Upper lobe of left lung (tissue), 6 donors: ENCODE measurements around the gene CRYBG1. TPM values are rescaled to one million over a fixed set of nuclear protein-coding genes. Genes with fewer than 3 reads are reported as not detected.

Experiments
- ATAC-seq, 2 donors: fragments of 200-7000 bp; cut with Tn5 transposase; one replicate each; pipeline ENCODE4 v1.9.1; 2022; ENCODE audit warnings: mild to moderate bottlenecking in 2 of 2, moderate library complexity in 2 of 2; ENCODE audit not compliant: low FRiP score in 2 of 2
- DNase-seq, 2 donors: peaks; one replicate each; pipeline ENCODE4 v3.0.0-alpha.2; 2019 to 2020
- H3K27ac ChIP-seq, 4 donors: fragments of 200-600 bp; sonication (generic); one replicate each; pipeline ENCODE4 v1.5.1; 2016 to 2019
- H3K27me3 ChIP-seq, 4 donors: fragments of 200-600 bp; sonication (generic); one replicate each; pipeline ENCODE4 v1.5.1; 2017 to 2019
- H3K36me3 ChIP-seq, 4 donors: fragments of 200-600 bp; sonication (generic); one replicate each; pipeline ENCODE4 v1.5.1; 2016 to 2019
- H3K4me1 ChIP-seq, 4 donors: fragments of 200-600 bp; sonication (generic); one replicate each; pipeline ENCODE4 v1.5.1; 2018 to 2019
- H3K4me3 ChIP-seq, 4 donors: fragments of 200-600 bp; sonication (generic); one replicate each; pipeline ENCODE4 v1.5.1; 2017 to 2019; ENCODE audit warnings: mild to moderate bottlenecking in 2 of 4, moderate library complexity in 1 of 4
- H3K9me3 ChIP-seq, 4 donors: fragments of 200-600 bp; sonication (generic); one replicate each; pipeline ENCODE4 v1.5.1; 2018 to 2019
- EP300 ChIP-seq, 4 donors: sonication (generic); formaldehyde crosslinking; IDR thresholded peaks; one replicate each; pipeline ENCODE4 v1.5.1; 2017; ENCODE audit warnings: antibody characterized with exemption in 4 of 4, control low read depth in 2 of 4
- POLR2A ChIP-seq, 4 donors: fragments of 450-650 bp; IDR thresholded peaks; one replicate each; pipeline ENCODE4 v1.5.1; 2016 to 2017; ENCODE audit warnings: antibody characterized with exemption in 4 of 4, mild to moderate bottlenecking in 2 of 4
- POLR2AphosphoS5 ChIP-seq, 2 donors: sonication (generic); formaldehyde crosslinking; IDR thresholded peaks; one replicate each; pipeline ENCODE4 v1.5.1; 2017; ENCODE audit warnings: antibody characterized with exemption in 2 of 2
- WGBS, 2 donors: methylation state at CpG; one replicate each; pipeline ENCODE4 v1.1.5; 2017 to 2018; 5-methylcytosine and 5-hydroxymethylcytosine counted together
- total RNA-seq, 6 donors: library from RNA; depleted of rRNA in 4 of 6; stranded (reverse); fragments of >200 nt in 4 of 6; gene quantifications; one replicate each; pipeline versions ENCODE4 v1.1.0 to v1.2.1, GENCODE V29; 2016 to 2021
- TF ChIP-seq, protein P1 (sequence below), 6 experiments: fragments of 450-650 bp in 4 of 6; fragments of 200-600 bp in 2 of 6; sonication (generic) in 2 of 6; IDR thresholded peaks; one replicate each; pipeline ENCODE4 v1.5.1; 2016 to 2019; ENCODE audit warnings: antibody characterized with exemption in 6 of 6
- donor health status: DM: no; HTN: no; CAD: no; lungs with moderate emphysema.
- donor health status: DM: no; HTN: yes; CAD: no; lungs with severe emphysema.

CRYBG1 gene
- total RNA-seq, 6 donors from 2014 or later: 17.8 to 35.1 (median 25.5) TPM

GRCh38 chr6:106448000-106448426 lies 87.5 kb downstream of the CRYBG1 start:
- Histone ChIP-seq H3K4me1 (peaks cover 0 to 5% (median 0%) of the 10 kb centered on the region in 4 donors), H3K4me3 (no peak overlapping the region), H3K9me3 (no peaks in the 10 kb centered on the region), H3K27ac (peak overlapping the region; percentile 26 to 66 (median 58)), H3K36me3 (no peaks in the 10 kb centered on the region), H3K27me3 (no peaks in the 10 kb centered on the region)
- 33 to 48% methylated on average over 2 to 6 of the region's 6 CpGs for WGBS, 2 donors
- DNase-seq (peak in 1 of 2 donors; percentile 51), ATAC-seq (peak; percentile 77 to 78)
- TF ChIP-seq EP300 (IDR thresholded peaks at IDR 0.05) (no peak), POLR2AphosphoS5 (IDR thresholded peaks at IDR 0.05) (no peak), POLR2A (IDR thresholded peaks at IDR 0.05) (no peak)
- TF ChIP-seq, protein P1, sequence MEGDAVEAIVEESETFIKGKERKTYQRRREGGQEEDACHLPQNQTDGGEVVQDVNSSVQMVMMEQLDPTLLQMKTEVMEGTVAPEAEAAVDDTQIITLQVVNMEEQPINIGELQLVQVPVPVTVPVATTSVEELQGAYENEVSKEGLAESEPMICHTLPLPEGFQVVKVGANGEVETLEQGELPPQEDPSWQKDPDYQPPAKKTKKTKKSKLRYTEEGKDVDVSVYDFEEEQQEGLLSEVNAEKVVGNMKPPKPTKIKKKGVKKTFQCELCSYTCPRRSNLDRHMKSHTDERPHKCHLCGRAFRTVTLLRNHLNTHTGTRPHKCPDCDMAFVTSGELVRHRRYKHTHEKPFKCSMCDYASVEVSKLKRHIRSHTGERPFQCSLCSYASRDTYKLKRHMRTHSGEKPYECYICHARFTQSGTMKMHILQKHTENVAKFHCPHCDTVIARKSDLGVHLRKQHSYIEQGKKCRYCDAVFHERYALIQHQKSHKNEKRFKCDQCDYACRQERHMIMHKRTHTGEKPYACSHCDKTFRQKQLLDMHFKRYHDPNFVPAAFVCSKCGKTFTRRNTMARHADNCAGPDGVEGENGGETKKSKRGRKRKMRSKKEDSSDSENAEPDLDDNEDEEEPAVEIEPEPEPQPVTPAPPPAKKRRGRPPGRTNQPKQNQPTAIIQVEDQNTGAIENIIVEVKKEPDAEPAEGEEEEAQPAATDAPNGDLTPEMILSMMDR (IDR thresholded peaks at IDR 0.05): no peak

GRCh38 chr6:106450653-106451052 lies 90.1 kb downstream of the CRYBG1 start:
- Histone ChIP-seq H3K36me3 (no peaks in the 10 kb centered on the region), H3K4me3 (no peak overlapping the region), H3K27ac (peak overlapping the region in 3 of 4 donors; percentile 15 to 60 (median 34)), H3K27me3 (no peaks in the 10 kb centered on the region), H3K9me3 (no peaks in the 10 kb centered on the region), H3K4me1 (peaks cover 0 to 5% (median 0%) of the 10 kb centered on the region in 4 donors)
- TF ChIP-seq EP300 (IDR thresholded peaks at IDR 0.05) (no peak), POLR2AphosphoS5 (IDR thresholded peaks at IDR 0.05) (no peak), POLR2A (IDR thresholded peaks at IDR 0.05) (no peak)
- TF ChIP-seq, protein P1 (IDR thresholded peaks at IDR 0.05): no peak
- ATAC-seq: peak in 1 of 2 donors; percentile 19
- no peak for DNase-seq
- 42 to 43% methylated on average over 2 of the region's 2 CpGs for WGBS, 2 donors

DNA sequence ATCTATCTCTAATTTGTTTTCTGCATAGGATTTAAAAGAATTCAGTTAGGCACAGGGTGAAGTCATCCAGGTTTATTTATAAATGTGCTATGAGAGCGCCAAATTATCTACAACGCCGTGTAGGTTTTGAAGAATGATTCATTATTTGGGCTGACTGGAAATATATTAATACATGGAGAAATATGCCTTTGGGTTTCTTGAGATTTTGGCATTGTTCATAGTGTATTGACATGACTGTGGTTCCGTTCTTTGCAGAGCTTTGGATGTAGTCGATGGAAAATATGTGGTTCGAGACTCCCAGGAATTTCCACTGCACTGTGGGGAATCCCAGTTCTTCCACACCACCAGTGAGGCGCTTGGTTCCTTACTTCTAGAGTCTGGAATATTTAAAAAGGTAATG lies 90.9 kb downstream of the CRYBG1 start:
- peaks cover 0 to 4% (median 0%) of the 10 kb centered on the region in 4 donors for H3K4me1 ChIP-seq
- WGBS, 2 donors: 74 to 76% methylated on average over 7 of the region's 7 CpGs
- H3K27ac ChIP-seq: no peak overlapping the region
- ATAC-seq (no peak), DNase-seq (no peak)
- no peaks in the 10 kb centered on the region for H3K9me3 ChIP-seq
- TF ChIP-seq, protein P1 (IDR thresholded peaks at IDR 0.05): no peak
- no peak for TF ChIP-seq POLR2AphosphoS5 (IDR thresholded peaks at IDR 0.05)
- no peak for TF ChIP-seq POLR2A (IDR thresholded peaks at IDR 0.05)
- no peak for TF ChIP-seq EP300 (IDR thresholded peaks at IDR 0.05)
- no peaks in the 10 kb centered on the region for H3K36me3 ChIP-seq
- no peak overlapping the region for H3K4me3 ChIP-seq
- H3K27me3 ChIP-seq: no peaks in the 10 kb centered on the region

- 38 to 41% methylated on average over 1 of the region's 1 CpG for WGBS, 2 donors
Measured at GRCh38 chr6:106452628-106453027, 92.1 kb downstream of the CRYBG1 start.

More at GRCh38 chr6:106452628-106453027, 92.1 kb downstream of the CRYBG1 start:
- DNase-seq (no peak), ATAC-seq (no peak)
- Histone ChIP-seq H3K36me3 (no peaks in the 10 kb centered on the region), H3K27me3 (no peaks in the 10 kb centered on the region), H3K4me3 (no peak overlapping the region), H3K4me1 (no peaks in the 10 kb centered on the region), H3K9me3 (no peaks in the 10 kb centered on the region), H3K27ac (no peak overlapping the region)
- no peak for TF ChIP-seq POLR2AphosphoS5 (IDR thresholded peaks at IDR 0.05)
- TF ChIP-seq POLR2A (IDR thresholded peaks at IDR 0.05): no peak
- no peak for TF ChIP-seq EP300 (IDR thresholded peaks at IDR 0.05)
- TF ChIP-seq, protein P1 (IDR thresholded peaks at IDR 0.05): no peak
